Stimulated activated CD4-positive, alpha-beta T cell treated with anti-CD3 and anti-CD28 coated beads, Interleukin-15, amount 100 ng/mL, for 48 hours (primary cell): ENCODE measurements around the gene BTN1A1.
"Not testable (repeated sequence)": the region's sequence is repeated elsewhere in the genome, so short reads cannot be mapped to it uniquely, and the experiment has no call there.

Source experiments
- DNase-seq, 2 donors: peaks; one replicate each; pipeline ENCODE4 v3.0.0-alpha.2; 2020; ENCODE audit warnings: low read depth in 2 of 2

The BTN1A1 gene

DNA sequence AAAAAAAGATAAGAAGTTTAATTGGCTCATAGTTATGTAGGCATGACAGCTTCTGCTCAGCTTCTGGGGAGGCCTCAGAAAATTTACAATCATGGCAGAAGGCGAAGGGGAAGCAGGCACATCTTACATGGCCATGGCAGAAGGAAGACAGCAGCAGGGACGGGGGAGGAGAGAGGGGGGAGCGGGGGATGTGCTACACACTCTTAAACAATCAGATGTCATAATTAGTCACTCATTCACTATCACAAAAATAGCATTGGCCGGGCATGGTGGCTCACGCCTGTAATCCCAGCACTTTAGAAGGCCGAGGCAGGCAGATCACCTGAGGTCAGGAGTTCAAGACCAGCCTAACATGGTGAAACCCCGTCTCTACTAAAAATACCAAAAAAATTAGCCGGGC, 10.9 kb downstream of the BTN1A1 start:
- not testable (repeated sequence) for DNase-seq

DNA sequence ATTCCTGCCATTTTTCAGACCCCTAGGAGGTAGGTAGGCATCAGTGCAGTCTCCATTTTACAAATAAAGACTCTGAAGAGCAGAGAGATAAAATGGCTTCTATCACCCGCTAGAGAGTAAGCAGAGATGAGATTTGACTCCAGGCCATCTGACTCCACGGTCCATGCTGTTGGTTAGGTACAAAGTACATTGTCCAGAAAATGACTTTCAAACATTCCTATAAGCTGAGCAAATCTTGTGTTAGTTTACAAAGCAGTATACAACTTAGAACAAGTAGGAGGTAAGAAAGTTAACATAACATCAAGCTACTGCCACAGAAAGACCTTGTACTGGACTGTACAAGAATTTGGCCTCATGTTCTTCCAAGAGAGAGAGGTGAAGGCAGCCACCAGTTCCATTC, 14.9 kb downstream of the BTN1A1 start:
- no peak for DNase-seq

DNA sequence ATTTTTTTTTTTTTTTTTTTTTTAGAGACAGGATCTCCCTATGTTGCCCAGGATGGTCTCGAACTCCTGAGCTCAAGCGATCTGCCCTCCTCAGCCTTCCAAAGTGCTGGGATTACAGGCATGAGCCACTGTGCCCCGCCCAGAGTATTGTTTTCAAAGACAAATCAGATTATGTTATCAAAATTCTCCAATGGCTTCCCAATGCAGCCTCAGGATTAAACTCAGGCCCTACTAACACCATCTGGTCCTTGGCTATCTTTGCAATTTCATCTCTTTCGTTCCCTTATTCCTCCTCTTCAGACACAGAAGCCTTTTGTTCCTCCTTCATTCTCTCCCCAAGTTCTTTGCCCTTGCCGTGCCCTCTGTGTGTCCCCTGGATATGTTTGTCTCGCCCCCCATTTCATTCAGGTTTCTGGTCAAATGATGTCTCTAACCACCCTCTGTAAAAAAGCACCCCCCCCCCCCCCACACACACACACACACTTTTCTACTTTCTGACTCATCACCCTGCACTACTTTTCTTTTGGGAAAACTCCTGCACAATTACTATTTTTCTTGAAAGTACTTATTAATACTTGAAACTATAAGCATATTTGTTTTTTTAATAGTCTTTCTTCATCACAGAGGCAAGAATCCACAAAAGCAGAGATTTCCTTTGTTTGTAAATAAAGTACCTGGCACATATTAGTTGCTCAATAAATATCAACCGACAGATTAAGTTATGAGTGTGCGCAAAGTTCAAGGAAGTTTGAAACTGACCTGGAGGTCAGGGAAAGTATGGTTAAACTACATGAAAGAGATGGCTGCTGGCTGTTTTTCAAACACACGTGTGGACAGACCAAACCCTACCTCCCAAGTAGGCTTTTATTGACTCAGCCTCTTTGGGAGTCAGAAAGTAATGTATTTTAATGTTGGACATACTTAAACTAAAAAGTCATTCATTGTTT, 16.7 kb downstream of the BTN1A1 start:
- no peak for DNase-seq

DNA sequence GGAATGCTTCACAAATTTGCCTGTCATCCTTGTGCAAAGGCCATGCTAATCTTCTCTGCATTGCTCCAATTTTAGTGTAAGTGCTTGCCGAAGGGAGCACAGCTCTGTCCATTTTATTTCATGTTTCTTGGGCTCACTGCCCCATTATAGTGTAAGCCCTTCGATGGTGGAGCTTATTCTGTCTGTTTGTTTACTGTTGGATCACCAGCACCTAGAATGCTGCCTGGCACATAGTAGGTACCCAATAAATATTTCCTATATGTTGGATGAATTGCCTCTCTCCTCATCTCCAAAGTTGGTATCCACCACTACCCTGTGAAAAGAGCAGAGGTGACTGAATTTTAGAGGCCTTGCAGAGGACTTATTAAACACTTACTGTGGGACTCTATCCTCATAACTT, 19.3 kb downstream of the BTN1A1 start:
- DNase-seq = no peak

DNA sequence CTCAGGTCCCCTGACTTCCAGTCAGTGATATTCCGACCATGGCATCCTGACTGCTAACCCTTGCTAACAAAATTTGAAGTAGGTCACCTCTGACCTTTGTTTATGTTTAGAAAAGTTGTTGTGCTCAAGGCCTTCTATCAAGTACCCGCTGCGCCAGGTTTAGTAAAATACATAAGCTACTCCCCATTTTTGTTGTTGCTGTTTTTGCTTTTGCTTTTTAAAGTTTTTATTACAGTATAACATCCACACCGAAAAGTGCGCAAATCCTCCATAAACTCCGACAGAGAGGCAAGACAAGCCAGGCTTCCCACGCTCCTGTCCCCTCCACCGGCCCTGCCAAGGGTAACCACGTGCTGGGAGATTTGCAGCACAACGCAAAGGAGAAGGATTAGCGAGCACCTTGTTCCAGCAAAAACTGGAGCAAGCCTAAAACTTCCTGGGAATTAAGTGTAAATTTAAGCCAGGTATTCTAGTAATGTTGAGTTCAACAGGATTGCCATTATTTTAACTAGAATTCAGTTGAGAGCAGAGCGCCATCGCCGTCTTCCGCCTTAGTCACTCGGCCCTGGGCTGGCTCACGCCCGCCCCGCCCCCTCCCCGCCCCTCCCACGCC, 20.2 kb downstream of the BTN1A1 start:
- peak in 1 of 2 donors; percentile 24 for DNase-seq

DNA sequence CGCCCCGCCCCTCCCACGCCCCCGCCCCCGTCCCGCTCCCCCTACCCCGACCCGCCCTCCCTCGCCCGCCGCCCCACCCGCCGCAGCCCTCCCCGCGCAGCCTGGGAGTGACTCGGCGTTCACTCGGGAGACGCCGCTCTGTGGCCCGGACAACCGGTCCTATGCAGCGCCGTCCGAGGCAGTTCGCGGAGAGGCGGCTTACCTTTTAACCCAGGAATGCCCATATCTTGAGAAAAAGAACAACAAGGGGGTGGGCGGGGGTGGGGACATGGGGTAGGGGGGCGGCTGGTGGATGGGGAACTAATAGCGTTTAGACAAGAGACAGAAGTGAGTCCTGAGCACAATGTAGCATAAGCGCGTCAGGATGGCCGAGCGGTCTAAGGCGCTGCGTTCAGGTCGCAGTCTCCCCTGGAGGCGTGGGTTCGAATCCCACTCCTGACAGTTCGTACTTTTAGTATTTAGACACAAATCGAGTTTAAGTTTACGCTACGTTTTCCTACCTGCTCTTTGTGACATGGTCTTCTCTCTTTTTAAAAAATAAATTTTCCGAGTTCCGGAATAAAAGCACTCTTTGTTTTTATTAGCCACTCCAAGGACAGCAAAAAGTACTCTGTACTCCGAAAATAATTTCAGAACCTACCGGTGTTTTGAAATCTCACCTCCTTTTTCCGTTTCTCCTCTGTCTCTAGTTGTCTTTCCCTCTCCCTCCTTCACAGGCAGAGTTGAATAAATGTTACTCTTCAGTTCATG, 20.9 kb downstream of the BTN1A1 start:
- peak; percentile 74 to 75 for DNase-seq

DNA sequence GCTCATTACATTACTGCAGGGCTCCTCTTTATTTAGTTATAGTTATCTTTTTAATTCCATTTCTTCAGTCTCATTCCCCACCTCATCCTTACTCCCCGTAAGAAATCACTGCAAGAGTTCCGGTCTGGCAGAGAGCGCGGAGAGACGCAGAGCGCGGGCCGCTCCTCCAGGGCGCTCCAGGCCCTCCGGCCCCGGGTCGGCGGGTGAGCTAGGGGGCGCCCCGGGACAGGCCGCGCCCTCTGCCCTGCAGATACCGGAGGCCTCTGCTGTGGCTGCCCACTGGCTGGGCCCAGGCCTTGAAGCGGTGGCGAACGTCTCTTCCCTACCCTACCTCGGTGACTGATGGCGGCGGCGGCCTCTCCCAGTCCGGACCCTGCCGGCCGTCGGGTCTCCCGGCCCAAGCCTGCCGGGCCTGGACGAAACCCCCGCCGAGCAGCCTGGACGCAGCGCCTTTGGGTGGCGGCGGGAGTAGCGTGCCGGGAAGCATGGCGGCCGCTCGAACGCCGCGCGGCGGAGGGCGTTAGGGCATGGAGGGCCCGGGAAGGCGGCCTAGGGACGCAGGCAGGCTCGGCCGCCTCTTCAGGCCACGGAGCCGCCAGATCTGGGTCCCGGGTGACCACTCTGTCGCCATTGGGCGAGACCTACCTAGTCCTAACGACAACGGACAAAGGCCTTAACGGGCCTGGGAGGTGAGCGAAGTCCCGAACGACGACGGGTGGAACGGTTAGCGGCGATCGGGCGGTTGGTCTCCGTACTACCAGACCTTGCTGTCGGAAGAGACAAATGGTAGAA, 21.7 kb downstream of the BTN1A1 start:
- DNase-seq = peak; percentile 33 to 57

DNA sequence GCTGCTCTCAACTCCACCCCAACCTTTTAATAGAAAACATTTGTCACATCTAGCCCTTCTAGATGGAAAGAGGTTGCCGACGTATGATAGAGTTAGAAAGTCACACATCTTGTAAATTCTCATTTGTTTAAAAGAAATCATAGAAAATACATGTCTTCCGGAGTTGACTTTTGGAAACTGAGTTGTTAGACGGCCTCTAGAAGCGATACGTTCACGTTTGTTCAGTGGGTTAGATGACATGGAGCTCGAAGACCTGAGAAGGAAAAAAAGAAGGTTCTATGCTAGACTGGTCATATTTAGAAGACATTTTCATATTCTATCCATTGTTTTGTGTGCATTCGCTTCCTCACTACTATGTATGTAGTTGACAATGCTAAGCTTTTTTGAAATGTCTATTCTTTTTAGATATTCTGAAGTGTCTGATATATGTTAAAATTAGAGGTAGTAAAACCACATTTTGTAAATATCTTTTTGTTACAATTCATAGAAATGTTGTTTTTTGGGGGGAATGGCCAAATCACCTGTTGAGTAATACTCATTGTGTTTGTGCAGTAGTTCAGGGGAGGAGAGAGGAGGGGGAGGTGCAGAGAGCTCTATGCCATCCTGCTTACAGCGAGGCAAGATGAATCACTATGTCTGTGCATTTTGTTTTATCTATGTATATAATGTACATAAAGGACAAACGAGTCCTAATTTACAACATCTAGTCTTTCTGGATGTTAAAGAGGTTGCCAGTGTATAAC, 22.6 kb downstream of the BTN1A1 start:
- DNase-seq = not testable (repeated sequence)

DNA sequence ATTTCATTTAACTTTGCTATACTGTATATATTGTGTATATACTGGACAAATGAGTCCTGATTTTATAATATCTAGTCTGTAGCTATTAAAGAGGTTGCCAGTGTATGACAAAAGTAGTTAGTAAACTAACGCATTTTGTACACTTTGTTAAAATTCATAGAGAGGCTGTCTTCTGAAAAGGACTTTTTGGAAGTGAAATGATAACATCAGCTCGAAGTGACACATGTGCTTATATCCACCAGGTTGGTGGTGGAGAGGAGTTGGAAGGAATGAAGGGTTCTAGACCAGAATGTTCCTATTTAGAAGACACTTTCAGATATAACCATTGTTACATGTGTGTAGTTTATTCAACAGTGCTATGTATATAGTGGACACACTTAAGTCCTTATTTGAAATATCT, 24.2 kb downstream of the BTN1A1 start:
- not testable (repeated sequence) for DNase-seq

DNA sequence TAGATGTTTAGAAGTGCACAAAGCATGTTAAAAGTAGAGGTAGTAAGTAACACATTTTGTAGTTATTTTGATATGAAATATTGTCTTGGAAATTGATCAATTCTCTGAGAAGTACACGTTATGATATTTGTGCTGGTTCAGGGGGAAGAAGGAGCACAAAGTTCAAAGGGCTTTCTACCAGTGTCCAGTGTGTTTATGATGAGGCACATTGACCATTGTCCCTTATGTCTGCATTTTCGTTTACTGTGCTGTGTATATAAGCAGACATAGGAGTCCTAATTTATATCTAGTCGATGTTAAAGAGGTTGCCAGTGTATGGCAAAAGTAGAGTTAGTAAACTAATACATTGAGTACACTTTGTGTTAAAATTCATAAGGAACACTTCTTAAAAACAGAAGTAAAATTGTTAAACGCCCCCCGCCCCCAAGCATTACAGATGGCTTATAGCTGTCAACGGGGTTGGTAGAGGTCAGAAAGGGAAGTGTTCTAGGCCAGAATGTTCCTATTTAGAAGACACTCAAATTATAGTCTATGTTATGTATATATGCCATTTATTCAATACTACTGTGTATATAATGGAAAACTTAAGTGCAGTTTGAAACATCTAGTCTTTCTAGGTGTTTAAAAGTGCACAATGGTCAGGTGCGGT, 24.7 kb downstream of the BTN1A1 start:
- DNase-seq = no peak

DNA sequence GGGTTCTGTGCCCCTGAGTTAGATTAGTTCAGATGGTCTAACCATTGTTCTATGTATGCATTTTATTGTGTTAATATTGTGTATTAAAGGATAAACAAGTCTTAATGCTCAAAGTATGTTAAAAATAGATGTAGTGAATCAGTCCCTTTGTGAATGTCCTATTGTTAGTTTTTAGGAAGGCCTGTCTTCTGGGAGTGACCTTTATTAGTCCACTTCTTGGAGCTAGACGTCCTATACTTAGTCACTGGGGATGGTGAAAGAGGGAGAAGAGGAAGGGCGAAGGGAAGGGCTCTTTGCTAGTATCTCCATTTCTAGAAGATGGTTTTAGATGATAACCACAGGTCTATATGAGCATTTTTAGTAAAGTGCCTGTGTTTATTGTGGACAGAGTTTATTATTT, 25.7 kb downstream of the BTN1A1 start:
- DNase-seq = no peak

DNA sequence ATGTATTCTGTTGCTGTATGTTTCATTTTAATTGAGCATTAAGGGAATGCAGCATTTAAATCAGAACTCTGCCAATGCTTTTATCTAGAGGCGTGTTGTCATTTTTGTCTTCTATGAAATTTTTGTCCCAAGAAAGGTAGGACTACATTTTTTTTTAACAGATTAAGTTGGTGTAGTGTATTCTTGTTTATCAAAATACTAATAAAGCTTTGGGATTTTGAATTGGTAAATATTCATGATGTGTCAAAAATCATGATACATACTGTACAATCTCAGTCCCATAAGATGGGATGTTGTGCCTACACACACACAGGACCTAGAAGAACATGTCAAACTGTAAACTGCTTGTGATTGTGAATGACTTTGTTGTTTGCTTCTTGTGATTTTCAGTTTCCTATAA, 26.8 kb downstream of the BTN1A1 start:
- DNase-seq = no peak

DNA sequence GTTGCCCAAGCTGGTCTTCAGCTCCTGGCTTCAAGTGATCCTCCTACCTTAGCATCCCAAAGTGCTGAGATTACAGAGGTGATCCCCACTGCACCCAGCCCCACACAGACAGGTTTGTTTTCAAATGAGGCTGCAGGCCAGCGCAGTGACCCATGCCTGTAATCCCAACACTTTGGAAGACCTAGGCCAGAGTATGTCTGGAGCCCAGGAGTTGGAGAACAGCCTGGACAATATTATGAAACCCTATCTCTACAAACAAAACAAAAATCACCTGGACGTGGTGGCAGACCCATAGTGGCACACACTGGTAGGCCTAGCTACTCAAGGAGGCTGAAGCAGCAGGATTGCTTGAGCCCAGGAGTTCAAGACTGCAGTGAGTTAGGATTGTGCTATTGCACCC, 30.1 kb downstream of the BTN1A1 start:
- DNase-seq = no peak

DNA sequence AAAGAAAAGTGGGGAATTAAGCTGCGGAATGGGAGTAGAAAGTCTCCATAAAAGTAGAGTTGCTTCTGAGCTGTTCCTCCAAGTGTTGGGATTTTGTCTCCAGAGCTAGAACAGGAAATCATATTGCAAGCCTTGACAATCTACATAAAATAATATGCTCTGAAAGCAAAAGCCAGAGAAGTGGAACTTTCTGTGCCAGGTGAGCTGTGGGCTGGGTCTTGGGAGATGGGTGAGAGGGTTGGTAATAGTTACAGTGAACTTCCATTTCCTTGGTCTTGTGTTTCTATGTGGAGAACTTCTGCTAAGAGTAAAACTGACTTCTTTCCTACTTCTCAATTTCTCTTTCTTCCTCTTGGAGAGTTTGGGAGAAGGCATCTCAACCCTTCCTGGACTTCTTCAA, 31.8 kb downstream of the BTN1A1 start:
- no peak for DNase-seq

DNA sequence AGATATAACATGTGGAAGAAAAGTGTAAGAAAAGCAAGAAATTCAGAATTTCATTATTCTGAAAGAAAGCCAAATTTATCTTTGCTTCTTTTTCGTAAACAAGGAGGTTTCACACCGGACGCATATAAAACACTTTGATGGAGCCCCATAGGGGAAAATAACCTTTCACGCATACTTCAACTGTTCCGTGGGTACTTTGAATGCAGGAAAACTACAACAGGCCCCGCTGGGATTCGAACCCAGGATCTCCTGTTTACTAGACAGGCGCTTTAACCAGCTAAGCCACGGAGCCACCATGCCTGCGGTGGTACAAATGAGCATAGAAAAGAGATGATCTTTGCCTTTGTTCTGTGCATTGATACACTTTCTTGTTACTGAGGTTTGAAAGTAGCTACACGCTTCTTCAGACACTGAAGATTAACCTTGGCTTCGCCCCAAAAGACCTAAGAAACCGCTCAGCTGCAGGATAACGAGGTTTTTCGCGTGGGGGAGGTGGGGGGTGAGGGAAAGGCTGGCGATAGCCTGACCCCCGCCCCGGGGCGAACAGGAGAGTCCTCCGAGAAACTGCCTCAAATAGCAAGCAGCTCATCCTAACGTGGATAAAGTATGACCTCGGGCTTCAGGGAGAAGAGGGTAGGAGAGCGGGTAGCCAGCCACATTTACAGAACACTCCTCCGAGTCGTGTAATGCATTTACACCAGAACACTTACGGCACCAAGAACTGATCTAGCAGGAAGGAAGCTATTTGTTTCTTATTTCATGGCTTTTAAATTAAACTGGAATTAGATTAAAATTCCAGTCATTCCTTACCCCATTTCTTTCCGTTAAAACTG, 32.8 kb downstream of the BTN1A1 start:
- peak; percentile 86 to 90 for DNase-seq

DNA sequence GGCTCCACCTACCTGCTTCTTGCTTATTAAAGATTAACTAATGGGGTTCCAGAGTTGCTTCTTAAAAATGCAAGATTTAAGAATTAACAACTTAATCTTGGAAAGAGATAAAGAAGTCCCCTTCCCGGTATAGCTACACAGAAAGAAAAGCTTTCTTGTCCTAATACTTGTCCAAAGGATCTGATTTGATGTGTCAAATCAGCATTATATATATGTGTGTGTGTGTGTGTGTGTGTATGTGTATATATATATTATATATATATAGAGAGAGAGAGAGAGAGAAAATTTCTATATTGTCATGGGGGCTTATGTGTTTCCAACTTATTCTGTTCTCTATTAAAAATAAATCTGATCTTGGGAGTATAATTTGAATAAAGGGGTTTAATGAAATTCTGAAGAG, 33.4 kb downstream of the BTN1A1 start:
- no peak for DNase-seq

DNA sequence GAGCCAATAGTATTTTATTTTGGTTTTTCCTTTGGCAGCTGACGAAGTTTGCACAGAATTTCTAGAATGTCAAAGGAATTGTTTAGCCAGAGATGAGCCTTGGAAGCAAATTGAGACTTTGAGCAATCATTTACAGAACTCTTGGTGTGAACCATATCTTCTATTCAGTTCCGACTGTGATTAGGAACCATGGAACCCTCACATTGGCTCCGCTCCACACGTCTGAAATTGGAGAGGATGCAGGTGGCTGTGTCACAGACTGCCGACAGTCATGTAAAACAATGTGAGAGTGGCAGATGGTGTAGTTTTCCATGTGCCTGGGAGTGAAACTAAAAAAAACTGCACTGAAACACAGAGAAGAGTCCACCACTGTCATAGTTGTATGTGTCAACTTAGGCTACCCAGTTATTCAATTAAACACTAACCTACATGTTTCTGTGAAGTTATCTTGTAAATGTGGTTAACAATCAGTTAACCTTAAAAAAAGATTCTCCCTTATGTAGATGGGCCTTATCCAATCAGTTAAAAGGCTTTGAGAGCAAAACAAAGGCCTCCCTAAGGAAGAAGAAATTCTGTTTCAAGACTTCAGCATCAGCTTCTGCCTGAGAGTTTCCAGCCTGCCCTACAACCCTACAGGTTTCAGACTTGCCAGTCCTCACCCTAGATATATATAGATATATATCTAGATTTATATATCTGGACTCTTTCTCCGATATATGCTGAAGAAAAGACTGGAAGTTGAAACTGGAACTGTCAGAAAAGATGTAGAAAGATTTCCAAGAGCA, 34.8 kb downstream of the BTN1A1 start:
- DNase-seq = no peak

DNA sequence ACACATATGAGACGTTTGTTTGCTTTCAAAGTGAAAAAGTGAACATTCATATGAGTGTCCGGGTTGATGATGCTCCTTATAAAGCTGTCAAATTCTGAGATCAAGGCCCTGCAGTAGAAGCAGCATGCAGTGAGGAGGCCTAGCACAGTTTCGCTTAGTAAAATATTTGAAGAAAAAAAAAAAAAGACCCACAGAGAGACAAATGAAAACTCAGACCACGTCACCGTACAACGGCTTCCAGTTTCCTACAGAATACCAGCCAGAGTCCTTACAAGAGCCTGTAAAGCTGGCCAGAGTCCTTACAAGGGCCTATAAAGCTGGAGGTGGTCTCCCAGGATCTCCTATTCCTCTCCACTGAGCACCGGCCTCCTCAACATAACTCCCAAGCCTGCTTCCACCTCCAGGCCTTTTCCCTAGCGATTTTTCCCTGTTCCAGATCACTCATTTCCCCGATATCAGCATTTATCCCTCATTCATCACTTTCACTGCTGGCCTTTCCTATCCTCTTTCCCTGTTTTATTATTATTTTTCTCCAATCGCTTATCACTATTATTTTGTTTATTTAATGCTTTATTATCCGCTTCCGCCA, 36.6 kb downstream of the BTN1A1 start:
- DNase-seq = peak in 1 of 2 donors; percentile 32
